Spinal cord (tissue), 10 donors: ENCODE data around the gene GRIK2. TPM values are rescaled to one million over a fixed set of nuclear protein-coding genes. Genes with fewer than 3 reads are reported as not detected.

ENCODE experiments used
- DNase-seq, 6 donors: peaks; one replicate each; pipeline versions ENCODE4 v3.0.0 to v3.0.0-alpha.2; 2013 to 2015; ENCODE audit warnings: low spot score in 6 of 6, low read depth in 4 of 6
- H3K27ac ChIP-seq: one replicate; pipeline ENCODE4 v1.5.1; 2013; ENCODE audit warnings: low read depth, low read length, control low read depth
- H3K27me3 ChIP-seq: one replicate; pipeline ENCODE4 v1.6.1; 2013; ENCODE audit warnings: low read length; ENCODE audit not compliant: control insufficient read depth, insufficient read depth
- H3K36me3 ChIP-seq: one replicate; pipeline ENCODE4 v1.6.1; 2013; ENCODE audit warnings: low read length; ENCODE audit not compliant: control insufficient read depth, insufficient read depth
- H3K4me1 ChIP-seq: one replicate; pipeline ENCODE4 v1.6.1; 2013; ENCODE audit warnings: low read length; ENCODE audit not compliant: control insufficient read depth, insufficient read depth
- H3K4me3 ChIP-seq: one replicate; pipeline ENCODE4 v1.5.1; 2013; ENCODE audit warnings: low read depth, low read length, control low read depth
- H3K9me3 ChIP-seq: one replicate; pipeline ENCODE4 v1.6.1; 2013; ENCODE audit warnings: low read length; ENCODE audit not compliant: control insufficient read depth, insufficient read depth
- WGBS: methylation state at CpG from one replicate; pipeline ENCODE4 v1.1.5; 2013; ENCODE audit warnings: missing lambda C conversion rate; ENCODE audit not compliant: insufficient coverage; 5-methylcytosine and 5-hydroxymethylcytosine counted together
- polyA plus RNA-seq, 2 donors: library from polyadenylated mRNA; unstranded; fragments of 120-200 nt; gene quantifications; one replicate each; pipeline ENCODE4 v1.2.1, GENCODE V29; 2013; ENCODE audit not compliant: insufficient read length in 2 of 2
- total RNA-seq, 2 donors: library from RNA; depleted of rRNA in 1 of 2; stranded (reverse); fragments of 120-200 nt in 1 of 2; fragments of >200 nt in 1 of 2; gene quantifications; one replicate each; pipeline versions ENCODE4 v1.2.3 to v1.2.4, GENCODE V29; 2013 to 2014
- donor health status: healthy.

The GRIK2 gene
- total and polyA plus RNA-seq, 4 donors: 25.3 to 92.4 (median 54.7) TPM

DNA sequence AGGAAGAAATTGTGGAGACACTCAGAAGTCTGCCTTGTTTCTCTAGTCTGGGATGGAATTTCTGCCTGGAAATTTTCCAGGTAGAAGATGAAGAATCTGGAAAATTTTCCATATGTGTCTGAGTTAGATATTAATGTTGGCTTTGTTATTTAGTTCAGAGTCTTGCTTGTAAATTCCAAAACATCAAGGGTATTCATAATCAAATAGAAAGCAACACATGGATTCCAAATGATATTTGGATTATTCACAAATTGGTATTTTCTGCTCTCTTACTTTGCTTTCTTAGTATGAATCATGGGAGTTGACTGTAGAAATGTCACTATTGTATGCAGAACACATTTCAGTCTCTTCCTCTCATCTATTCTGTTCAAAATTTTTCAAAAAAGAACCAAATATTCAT is 116.0 kb downstream of the GRIK2 start:
- no peaks in the 10 kb centered on the region for H3K9me3 ChIP-seq
- H3K4me3 ChIP-seq: no peak overlapping the region
- no peak for DNase-seq
- no peaks in the 10 kb centered on the region for H3K4me1 ChIP-seq
- H3K27ac ChIP-seq: no peak overlapping the region
- no peaks in the 10 kb centered on the region for H3K27me3 ChIP-seq
- no peaks in the 10 kb centered on the region for H3K36me3 ChIP-seq

DNA sequence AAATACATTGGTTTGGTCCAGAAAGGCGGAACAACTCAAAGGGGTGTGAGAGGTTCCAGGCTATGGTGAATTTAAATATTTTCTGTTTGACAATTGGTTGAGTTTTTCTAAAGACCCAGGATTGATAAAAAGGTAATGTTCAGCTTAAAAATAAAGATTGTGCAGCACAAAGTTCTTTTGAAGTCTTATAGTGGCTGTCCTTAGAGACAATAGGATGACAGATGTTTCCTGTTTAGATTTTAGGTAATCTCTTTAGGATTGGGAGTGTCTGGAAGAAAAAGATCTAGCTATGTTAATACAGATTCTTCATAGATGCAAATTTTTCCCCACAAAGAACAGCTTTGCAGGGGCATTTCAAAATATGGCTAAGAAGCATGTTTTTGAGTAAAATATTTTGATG is 119.7 kb downstream of the GRIK2 start:
- Histone ChIP-seq H3K27ac (no peak overlapping the region), H3K9me3 (no peaks in the 10 kb centered on the region), H3K27me3 (no peaks in the 10 kb centered on the region), H3K4me1 (no peaks in the 10 kb centered on the region), H3K4me3 (no peak overlapping the region), H3K36me3 (no peaks in the 10 kb centered on the region)
- DNase-seq: no peak
- 100% methylated on average over 1 of the region's 1 CpG for WGBS

DNA sequence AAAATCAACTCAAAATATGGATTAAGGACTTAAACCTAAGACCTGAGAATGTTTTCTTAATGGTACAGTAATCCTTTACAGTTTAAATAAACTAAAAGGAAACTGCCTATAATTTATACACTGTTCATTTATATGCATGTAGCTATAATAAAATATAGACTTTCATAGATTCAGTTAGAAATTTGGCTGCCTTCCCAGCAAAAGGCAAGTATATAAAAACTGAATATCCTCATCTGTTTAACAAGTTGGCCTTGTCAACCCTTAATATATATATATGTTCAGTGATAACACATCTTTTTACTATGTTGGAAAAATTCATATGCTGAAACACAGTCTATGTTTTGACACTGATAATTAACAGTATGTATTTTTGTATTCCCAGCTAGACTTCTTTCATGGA is 123.1 kb downstream of the GRIK2 start:
- Histone ChIP-seq H3K27me3 (no peaks in the 10 kb centered on the region), H3K36me3 (no peaks in the 10 kb centered on the region), H3K4me3 (no peak overlapping the region), H3K9me3 (no peaks in the 10 kb centered on the region), H3K4me1 (no peaks in the 10 kb centered on the region), H3K27ac (no peak overlapping the region)
- DNase-seq: peak in 2 of 6 donors; percentile 36 to 52

DNA sequence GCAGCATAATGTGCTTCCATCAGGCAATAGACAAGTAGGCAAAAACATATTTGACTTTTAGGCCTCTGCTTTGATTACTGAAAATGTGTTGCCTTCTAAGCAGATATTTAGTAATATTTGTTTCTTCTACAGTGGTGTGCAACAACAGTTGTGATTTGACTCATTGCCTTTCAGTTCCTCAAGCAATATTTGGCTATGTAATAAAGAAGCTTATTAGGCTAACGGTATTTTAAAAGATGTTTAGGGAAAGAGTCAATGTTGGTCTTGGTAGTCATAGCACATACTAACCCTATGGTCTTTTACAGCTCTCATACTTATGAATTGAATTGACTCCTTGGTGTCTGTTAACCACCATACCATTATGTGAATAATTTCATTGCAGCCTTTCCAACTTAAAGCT is 124.1 kb downstream of the GRIK2 start:
- no CpG with 5 or more reads among the region's 1 CpG for WGBS

DNA sequence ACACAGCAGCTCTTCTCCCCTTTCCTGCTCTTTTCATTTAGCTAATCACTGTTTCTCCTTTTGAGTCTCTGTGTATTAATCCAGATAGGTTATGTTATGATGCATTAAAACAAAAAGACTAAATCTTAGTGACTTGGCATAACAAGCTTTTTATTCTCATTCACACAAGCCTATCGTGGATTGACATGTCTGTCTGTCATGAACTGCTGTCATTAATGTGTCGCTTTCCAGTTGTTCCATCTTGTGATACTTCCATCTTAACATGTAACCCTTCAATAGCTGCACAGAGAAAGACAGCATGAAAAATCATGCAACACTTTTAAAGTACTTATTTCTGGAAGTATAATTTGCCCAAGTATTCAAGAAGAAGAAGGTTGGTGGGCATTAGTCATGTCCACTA is 128.7 kb downstream of the GRIK2 start:
- Histone ChIP-seq H3K27ac (no peak overlapping the region), H3K27me3 (no peaks in the 10 kb centered on the region), H3K4me3 (no peak overlapping the region), H3K9me3 (no peaks in the 10 kb centered on the region), H3K4me1 (no peaks in the 10 kb centered on the region), H3K36me3 (no peaks in the 10 kb centered on the region)
- DNase-seq: no peak
- WGBS: 80% methylated on average over 2 of the region's 2 CpGs

More for the DNA sequence above, 124.1 kb downstream of the GRIK2 start:
- Histone ChIP-seq H3K27ac (no peak overlapping the region), H3K36me3 (no peaks in the 10 kb centered on the region), H3K9me3 (no peaks in the 10 kb centered on the region), H3K4me1 (no peaks in the 10 kb centered on the region), H3K27me3 (no peaks in the 10 kb centered on the region), H3K4me3 (no peak overlapping the region)
- DNase-seq: no peak

DNA sequence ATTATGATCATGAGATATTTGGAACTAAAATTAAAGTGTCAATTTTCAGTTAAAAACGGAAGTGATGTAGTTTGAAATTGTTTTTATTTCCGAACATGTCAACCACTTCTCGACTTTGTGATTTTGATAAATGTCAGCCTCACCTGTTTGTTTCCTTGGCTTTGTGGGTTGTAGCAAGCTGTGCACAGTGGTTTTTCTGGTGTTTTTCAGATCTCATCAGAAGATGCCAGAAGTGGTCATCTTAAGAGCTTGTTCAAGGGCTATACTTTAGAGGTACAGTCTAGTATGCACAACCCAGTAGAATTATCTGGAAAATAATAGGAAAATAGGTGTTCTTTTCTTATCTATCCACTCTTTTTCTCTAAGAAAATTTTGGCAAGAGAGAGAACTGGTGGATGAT is 134.0 kb downstream of the GRIK2 start:
- H3K27me3 ChIP-seq: no peaks in the 10 kb centered on the region
- no peak overlapping the region for H3K27ac ChIP-seq
- no peaks in the 10 kb centered on the region for H3K36me3 ChIP-seq
- 100% methylated on average over 2 of the region's 3 CpGs for WGBS
- DNase-seq: no peak
- no peaks in the 10 kb centered on the region for H3K4me1 ChIP-seq
- H3K4me3 ChIP-seq: no peak overlapping the region
- no peaks in the 10 kb centered on the region for H3K9me3 ChIP-seq

DNA sequence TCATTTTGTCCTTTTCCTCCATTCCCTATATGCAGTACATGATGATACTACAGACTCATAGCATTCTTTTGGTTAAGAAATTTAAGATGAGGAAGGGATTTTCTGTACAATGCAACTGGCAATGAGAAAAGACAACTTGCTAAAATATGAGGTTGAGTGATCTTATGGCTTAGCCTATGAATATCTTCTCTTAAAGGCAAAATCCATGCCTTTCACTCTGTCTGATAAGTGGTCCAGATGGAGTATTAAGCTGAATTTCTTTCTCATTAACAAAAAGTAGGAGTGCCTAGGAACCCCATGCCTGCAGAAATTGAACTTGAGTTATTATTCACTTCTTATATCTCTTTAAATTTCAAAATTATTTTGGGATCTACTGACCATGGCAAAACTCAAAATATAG is 135.3 kb downstream of the GRIK2 start:
- Histone ChIP-seq H3K36me3 (no peaks in the 10 kb centered on the region), H3K27ac (no peak overlapping the region), H3K4me3 (no peak overlapping the region), H3K27me3 (no peaks in the 10 kb centered on the region), H3K9me3 (no peaks in the 10 kb centered on the region), H3K4me1 (no peaks in the 10 kb centered on the region)
- DNase-seq: no peak

DNA sequence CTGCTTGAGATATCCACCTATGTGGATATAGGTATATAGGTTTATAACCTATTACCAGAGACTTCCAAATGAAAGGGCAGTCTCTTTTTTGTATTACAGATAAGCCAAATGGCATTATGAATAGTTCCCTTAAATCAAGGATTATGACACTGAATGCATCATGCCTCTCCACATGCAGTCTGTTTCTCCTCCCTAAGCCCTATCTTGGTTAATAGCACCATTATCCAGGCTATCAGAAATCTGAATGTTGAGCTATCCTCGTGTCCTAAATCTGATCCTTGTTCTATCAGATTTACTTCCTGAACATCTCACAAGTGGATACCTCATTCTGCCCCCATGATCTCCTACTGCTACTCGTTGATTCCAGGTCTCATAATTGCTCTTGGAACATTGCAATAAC is 138.0 kb downstream of the GRIK2 start:
- no peak for DNase-seq
- H3K36me3 ChIP-seq: no peaks in the 10 kb centered on the region
- no peaks in the 10 kb centered on the region for H3K9me3 ChIP-seq
- 73% methylated on average over 1 of the region's 2 CpGs for WGBS
- no peaks in the 10 kb centered on the region for H3K4me1 ChIP-seq
- no peak overlapping the region for H3K27ac ChIP-seq
- H3K4me3 ChIP-seq: no peak overlapping the region
- H3K27me3 ChIP-seq: no peaks in the 10 kb centered on the region

DNA sequence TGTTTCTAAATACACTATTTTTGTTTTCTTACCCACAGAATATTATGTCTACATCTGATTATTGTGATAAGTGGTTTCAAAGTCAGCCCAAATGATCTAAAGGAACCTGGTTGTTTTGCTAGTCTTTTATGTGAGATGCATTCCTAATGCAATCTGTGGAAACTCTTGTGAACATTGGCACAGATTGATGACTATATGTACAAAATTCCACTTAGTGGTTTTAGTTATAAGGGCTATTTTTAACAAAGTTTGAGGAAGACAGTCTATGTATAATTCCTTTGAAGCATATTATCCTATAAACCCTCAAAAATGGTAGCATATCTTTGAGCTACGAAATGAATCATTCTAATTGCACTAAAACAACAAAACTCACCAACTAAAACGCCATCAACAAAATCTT is 140.9 kb downstream of the GRIK2 start:
- Histone ChIP-seq H3K9me3 (no peaks in the 10 kb centered on the region), H3K36me3 (no peaks in the 10 kb centered on the region), H3K4me1 (no peaks in the 10 kb centered on the region), H3K27me3 (no peaks in the 10 kb centered on the region), H3K4me3 (no peak overlapping the region), H3K27ac (no peak overlapping the region)
- DNase-seq: no peak
- WGBS: 100% methylated on average over 1 of the region's 2 CpGs

DNA sequence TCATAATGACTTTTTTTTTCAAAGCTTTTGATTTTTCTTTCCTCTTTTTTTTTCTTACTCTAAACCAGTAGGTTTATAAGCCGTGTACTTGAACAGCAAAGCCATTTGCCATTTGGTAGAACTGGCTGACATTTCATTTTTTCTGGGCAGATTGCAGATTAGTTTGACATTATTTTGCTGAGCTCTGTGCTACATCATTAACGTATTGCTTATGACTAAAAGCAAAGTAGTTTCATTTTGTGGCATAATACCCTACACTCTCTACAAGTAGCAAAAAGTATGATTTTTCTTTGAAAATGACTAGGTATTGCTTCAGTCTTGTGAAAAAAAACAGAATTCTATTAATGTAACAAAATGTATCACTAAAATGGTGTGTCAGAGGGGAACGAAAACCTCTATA is 141.3 kb downstream of the GRIK2 start:
- no peaks in the 10 kb centered on the region for H3K9me3 ChIP-seq
- no peak overlapping the region for H3K27ac ChIP-seq
- no peaks in the 10 kb centered on the region for H3K4me1 ChIP-seq
- WGBS: no CpG with 5 or more reads among the region's 3 CpGs
- H3K27me3 ChIP-seq: no peaks in the 10 kb centered on the region
- H3K36me3 ChIP-seq: no peaks in the 10 kb centered on the region
- H3K4me3 ChIP-seq: no peak overlapping the region
- peak in 1 of 6 donors; percentile 24 for DNase-seq
